ENCODE results near the gene TNIK.

The TNIK gene

DNA sequence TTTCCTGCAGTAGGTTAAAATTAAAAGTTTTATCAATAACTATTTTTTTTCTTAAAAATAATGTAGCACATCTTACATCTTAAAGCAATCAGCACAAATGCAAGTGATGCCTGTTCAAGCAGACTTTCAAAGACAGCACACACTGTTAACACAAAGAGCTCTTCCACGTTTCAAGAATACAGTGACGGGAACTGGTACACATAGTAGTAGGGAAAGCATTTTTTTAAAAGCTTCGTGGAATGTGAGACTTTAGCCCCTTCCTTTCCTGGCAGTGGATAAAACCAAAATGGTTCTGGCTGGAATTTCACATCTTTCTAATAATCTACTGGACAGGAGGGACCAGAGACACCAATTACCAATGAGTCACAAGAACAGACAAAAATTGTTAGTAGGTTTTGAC is 400.2 kb downstream of the TNIK start:
- DNase-seq: no peak

DNA sequence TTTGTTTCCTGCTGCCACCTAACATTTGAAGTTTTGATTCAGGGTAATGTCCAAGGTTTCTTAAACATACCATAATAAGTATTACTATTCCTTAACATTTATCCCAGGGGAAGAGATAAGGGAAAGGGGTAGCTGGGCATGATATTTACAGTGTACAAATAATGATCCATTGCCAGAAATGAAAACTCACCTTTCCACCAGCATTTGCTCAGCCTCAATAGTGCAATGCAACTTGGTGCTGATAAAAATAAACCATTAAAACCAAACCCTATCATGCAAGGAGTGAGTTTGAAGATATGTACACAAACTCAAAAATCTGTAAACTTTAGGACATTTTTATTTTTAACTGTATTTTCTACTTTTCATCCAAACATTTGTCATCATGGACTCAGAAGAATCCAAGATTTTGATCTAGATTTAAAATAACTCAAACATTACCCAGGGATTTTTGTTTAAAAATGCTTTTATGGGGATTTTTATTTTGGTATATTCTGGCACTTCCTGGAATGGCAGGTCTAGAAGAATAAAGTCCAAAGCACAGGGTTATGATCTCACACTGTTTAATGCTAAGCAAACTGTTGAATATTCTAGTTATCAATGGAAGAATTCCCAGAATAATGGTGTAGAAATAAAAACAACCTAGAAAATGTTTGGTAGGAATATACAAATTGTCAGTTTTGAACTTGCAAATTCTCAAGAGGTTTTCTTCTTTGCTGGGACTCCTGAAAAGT is 401.2 kb downstream of the TNIK start:
- DNase-seq: no peak

DNA sequence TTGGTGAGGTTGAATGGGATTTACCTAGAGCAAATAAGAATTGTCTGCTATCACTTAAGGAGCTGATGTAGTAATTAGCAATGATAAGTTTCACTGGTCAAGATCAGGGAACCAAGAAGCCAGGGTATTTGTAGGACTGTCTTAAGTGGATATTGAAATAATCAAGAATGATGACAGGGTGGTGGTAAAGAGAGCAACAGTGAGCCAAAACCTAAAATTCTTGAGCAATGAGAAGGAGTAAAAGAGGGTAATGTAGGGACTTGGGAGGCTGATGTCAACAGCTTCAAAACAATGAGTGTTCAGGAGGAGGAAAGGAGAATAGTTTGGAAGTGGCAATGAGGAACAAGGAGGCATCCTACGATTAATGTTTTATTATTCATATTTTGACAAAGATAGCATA is 402.1 kb downstream of the TNIK start:
- no peak for DNase-seq

DNA sequence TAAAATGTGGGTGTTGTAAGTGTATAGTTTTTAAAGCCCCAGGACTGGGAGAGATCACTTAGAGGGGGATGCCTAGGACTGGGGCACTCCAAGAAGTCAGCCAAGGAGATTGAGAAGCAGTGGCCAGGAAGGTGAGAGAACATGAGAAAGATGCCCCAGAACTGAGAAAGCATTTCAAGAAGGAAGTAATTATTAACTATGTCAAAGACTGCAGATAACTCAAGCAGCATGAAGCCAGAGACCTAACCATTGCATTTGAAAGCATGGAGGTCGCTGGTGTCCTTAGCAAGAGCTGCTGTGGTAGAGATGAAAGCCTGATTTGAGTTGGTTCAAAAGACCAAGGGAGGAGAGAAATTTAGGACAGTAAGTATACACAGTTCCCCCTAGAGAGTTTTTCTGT is 403.1 kb downstream of the TNIK start:
- DNase-seq: no peak

DNA sequence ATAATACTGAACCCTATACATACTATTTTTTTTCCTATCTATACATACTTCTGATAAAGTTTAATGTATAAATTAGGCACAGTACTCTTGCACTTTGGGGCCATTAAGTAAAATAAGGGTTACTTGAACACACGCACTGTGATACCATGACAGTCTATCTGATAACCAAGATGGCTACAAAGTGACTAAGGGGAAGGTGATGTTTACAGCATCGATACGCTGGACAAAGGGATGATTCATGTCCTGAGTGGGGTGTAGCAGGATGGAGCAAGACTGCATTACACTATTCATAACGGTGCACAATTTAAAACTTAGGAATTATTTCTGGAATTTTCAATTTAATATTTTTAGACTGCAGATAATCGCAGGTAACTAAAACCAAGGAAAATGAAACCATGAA is 403.7 kb downstream of the TNIK start:
- DNase-seq: no peak

DNA sequence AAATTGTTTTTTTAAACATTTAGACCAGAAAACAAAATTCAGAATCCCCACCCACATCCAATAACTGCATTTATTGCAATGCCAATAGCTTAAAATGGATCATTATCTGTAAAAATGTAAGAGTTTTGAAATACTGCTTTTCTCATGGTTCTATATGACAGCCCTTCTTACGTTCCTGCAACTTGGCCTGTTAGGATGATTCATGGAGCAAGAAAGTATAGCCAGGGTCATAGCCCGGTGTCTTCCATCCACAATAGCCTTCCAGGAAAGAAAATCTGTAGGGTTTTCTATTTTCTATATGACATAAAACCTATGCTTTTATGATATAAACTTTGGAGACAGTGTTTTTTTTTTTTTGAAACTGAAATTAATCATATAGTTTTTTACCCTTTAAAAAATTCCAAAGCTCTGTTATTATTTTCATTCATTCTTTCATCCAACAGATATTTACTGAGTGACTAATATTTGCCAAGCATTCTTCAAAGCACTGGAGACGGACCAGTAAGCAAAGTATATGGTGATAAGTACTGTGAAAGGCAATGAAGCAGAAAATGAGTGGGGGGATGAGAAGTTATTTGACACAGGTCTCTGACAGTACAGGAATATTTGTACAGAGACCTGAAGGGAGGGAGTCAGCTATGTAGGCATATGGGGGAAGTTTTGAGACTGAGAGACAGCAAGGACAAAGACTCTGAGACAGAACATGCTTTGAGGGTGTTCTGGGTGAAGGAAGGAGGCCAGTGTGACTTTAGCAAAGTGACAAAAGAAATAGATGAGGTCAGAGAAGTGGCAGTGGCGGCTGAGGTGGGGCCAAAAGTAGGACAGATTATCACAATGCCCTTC is 404.6 kb downstream of the TNIK start:
- no peak for DNase-seq

DNA sequence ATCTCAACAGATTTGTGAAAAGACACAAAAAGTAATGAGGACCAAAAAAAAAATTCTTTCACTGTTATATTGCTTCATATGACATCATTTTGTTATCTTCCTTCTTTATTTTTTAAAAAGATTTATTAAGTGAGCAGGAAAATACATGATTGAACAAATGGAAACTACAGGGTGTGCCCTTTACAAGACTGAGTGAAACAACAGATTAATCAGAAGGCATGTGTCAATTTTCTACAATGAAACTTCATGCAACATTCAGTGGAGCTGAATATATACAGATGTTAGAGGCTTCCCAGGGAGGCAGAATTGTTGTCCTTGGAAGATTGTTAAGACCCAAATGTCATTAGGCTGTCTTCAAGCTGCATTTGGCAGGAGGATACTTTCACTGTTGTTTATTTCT is 405.3 kb downstream of the TNIK start:
- DNase-seq: no peak

DNA sequence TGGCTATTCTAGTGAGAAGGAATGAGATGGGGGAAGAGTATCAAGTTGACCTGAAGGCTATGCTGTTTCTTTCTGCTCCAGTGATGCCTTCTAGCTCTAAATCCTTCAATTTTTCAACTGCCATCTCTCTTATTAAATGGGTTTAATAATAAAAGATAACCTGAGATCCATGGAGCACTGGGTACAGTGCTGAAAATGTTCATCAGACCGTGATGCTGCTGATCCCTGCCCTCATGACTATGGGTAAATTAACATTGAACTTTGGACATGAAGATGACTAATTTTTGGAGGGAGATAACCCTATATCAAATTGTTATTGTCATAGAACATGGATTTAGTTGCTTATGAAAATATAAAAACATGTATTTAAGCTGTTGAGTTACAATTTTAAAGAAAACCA is 406.0 kb downstream of the TNIK start:
- DNase-seq: no peak

DNA sequence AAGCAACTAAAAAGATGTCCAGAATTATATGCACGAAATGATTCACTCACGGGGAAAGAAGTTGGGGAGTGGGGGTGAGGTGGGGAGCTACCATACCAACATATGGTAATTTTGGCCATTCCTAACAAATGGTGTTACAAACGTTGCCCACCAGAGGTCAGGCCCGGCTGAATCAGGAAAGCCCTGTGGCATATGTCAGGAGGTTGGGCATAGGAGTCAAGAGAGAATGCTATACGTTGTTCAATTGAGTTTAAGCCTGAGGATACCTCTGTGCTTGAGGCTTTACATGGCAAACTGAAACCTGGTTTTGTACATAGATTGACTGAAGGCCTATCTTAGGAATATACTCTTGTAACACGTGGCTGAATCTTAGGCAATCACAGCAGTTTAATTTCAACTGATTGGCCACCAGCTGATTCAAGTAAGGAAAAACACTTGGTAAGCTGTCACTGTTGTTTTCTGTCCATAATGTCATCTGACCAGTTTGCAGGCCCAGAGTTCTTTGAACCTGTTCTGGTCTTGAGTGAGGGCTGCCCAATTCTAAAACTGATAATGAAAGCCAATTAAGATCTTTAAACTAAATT is 410.3 kb downstream of the TNIK start:
- peak; percentile 68 for DNase-seq

DNA sequence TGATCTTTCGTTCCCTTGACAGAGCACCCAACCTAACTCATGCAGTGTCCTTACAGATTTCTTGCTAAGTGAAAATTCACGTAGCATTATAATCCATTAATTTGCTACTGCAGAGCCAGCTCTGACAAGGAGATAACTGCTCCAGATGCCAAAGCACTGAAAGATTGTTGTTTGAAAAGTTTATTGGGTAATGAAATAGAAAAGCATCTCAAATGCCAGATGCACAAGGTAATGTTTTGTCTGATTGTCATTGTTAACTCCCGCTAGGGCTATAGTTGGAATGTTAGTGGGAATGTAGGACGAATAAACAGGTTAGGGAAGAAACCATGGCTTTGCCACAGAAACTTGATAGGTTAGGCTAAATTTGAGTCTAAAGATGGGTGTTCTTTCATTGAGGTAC is 413.4 kb downstream of the TNIK start:
- no peak for DNase-seq

DNA sequence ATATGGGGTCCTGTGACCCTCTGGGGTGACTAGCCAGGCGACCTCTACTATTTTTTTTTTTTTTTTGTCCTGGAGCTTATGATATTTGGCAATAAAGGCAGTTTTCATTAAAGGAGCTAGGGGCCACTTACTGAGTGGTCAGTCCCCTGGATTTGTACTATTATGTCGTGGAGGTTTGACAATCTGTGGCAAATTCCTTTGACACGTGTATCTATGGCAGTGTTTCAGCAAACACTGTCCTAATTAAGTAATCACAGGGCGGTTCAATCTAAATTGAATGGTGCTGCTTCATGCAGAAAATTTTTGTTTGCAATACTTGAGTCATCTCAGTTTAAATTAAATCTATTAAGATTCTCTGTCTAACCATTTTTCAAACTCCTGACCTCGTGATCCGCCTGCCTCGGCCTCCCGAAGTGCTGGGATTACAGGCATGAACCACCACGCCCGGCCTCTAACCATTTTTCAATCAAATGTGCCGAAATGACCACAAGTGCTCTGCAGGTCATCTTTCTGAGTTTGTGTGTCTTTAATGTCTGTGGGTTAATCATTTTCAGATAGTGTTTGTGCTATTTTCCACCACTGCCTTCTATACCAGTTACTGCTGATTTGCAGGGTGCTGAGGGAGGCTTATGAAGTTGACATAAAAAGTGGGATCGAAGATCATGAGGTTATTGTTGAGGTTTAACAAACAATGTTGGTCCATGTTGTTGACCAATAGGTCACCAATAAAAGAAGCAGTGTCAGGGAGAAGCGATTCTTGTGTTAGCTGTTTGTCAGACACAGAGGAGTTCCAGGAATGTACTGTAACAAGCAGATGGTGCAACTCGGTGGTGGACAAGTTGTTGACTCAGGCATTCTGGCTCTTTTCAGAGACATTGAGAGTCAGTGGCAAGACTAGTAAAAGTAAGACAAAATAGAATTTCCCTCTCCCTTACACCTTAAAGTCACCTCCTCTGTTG is 415.1 kb downstream of the TNIK start:
- DNase-seq: no peak

DNA sequence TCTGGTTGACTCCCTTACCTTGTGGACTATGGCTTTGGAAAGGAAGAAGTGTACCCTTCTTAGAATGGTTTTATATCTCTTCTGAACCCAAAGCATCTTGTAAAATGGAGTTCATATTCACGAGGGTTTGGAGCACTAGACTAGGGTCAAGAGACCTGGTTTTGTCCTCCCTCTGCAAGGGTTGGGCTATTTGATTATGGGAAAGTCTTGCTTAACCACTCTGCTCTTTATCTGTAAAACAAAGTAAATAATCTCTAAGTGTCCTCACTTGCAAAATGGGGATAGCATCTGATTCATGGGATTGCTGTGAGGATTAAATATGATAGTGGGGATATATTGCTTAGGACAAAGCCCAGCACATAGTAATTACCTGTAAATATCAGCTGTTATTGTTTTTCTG is 415.8 kb downstream of the TNIK start:
- no peak for DNase-seq

DNA sequence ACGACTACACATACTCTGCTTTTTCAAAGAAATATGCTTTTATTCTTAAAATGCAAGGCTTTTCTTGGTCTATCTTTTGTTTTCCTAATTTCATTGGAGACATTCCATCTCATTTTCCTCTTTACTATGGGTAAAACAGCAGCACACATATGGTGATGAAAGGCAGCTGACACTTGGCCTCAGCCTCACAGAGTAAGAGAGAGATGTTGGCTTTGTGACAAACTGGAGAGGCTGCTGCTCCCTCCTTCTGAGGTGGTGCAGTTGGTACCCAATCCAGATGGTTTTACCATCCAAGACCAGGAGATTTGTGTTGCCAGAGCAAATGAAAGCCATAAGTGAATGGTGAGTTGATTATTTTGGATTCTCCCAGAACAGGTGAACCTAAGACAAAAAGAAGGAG is 420.5 kb downstream of the TNIK start:
- no peak for DNase-seq

DNA sequence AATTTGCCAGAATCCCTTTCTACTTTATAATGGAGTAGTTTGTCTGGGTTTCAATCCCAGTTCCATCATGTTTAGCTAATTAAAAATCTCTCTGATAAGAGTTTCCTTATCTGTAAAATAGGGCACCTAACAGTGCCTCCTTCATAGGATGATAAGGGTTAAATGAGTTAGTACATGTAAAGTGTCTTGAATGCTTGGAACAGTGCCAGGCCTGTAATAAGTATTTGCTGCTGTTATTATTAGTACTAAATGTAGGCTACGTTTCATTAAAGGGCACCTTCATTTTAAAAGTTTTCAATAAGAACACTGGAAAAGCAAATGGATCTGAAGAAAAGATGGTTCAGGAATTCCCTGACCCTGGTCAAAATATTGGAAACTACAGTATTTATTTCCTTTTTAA is 421.9 kb downstream of the TNIK start:
- DNase-seq: no peak

DNA sequence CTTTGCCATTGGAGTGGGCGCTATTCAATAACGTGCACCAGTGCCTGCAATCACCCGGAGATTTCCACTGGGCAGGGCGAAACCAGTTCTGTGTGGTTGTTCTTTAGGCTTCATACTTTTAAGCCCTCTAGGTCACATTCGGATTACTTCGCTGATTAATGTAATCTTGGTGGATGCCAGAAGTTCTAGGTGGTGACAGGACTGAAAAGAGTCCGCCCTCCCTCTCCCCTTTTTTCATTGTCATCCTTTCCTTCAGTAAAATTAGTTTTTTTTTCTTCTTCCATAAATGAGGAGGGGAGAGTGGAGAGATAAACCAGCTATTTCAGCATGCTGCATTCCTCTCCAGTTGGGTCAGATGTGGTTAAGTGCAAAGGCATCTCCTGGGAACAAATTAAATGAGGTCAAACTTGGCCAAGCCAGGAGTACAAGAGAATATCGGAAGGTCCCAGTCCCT is 431.4 kb downstream of the TNIK start:
- no peak for DNase-seq

DNA sequence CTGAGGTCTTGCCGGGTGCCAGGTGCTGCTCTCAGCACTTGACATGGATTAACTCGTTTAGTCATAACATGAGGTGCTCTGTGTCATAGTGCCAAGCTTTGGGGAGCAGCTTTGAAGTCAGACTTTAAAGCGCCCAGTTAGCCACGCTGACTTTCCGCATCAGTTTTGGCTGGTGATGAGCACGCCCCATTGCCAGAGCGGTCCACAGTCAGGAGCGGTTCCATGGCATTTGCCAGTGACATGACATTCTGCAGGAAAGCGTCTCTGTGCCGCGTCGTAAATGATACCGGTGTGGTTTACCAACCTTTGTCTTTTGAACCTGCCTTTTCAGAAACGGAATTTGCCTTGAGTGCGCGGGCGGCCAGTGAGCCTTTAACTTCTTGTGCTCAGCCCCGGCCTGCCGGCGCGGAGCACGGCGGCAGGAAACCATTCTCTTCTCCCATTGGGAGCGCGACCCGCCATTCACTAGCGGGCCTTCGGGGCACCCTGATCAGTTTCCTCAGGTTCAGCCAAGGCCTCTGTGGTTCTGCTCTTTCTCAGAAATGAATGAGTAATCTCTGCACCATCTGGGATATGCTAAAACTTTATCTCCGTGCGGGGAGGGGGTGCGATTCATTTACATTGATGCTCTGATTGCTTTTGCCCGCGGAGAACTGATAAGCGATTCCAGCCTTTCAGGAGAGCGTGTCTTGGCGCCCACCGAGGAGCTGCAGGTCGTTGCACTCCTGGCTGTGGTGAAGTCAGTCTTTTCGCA is 432.0 kb downstream of the TNIK start:
- DNase-seq: peak; percentile 59

DNA sequence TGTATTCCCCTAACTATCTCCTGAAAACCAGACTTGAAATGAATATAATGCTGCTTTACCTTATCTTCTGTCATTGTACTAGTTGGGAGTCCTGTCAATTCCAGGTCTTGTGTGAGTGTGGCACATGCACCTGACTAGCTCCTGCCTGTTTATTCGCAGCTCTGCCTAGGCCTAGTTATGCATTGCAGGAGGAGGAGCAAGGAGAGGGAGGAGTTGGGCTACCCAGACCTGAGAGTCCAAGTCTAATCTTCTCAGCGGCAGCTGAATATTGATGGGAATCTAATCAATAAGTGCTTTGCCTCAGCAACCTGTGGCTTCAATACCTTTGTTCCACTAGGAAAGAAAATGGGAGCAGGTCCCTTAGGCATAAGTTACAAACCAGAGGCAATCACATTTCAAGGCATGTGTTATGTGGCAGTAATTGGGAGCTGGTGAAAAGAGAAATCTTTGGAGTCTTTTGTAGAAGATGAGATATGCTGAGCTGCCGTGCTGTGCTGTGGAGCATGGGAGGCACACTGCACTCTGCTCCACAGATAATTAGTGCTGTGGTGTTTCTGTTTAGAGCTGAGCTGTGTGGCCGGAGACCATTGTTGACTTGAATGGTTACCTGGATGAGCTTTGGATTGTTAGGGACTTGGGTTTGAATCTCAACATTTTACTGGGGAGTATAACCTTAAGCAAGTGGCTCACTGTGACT is 433.5 kb downstream of the TNIK start, which contains the start of gene SLC2A2:
Gene SLC2A2, minus strand, starts transcription at position 124 of the 697 bp plus-strand sequence. Its CDS starts 50 bp downstream, at position 74.
- no peak for DNase-seq

DNA sequence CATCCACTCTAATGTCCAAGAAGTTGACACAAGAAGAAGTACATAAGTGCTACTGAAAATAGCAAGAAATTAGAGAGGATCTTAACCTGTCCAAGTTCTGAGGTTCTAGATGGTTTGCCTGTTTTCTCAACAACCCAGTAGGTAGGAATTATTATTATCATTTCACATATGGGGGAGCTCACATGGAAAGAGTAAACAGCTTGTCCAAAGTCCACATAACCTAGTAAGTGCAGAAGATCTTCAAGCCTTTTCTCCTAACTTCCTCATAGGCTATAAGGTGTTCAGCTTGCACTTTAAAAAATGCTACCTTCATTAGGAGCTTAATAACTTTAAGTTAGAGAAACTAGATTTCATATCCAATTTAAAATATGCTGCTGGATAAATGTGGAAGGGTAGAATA is 436.6 kb downstream of the TNIK start:
- DNase-seq: no peak

DNA sequence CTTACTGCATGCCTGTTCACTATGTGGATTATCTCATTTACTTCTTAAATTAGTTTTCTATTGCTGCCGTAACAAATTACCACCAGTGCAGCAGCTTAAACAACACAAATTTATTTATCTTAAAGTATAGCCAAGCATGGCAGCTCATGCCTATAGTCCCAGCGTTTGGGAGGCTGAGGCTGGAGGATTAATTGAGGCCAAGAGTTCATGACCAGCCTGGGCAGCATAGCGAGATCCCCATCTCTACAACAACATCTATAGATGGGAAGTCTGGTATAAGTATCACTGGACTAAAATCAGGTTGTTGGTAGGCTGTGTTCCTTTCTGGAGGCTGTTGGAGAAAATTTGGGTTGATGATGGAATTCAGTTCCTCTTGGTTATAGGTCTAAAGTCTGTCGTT is 438.8 kb downstream of the TNIK start:
- DNase-seq: no peak

DNA sequence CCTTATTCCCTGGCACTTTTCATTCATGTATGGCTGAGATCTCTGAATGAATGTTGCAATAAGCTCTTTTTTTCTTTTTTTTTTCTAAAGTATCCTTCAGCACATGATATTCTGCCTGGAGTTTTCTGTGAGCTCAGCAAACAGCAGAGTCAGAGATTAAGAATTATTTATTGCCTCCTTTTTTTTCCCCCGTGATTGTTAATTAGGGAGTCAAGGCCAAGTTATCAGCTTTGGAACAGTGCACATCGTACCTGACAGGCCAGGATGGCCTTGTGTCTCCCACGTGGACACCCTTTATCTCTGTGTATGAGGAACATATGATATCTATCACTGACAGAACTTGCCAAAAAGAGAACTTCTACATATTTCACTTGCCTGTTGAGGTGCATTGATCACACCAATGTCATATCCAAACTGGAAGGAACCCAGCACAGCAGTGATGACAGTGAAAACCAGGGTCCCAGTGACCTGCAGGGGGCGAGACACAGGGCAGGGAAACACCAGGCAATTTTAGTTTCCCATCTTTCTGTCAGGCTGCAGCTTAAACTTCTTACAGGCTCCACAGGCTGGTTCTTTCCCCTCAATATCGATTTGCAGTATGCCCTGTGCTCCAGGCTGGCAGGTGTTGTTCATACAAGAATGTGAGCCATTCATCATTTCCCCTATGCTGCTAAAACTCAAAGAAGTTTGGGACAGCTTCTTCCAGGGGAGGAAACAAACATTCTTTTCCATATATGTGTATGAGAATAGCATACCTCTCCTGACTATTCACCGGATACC is 441.9 kb downstream of the TNIK start:
- no peak for DNase-seq

Measured in right forelimb (tissue), 1 donor.